Measurements from ENCODE around the gene INPPL1. TPM values are rescaled to one million over a fixed set of nuclear protein-coding genes. Genes with fewer than 3 reads are reported as not detected.

INPPL1 gene
- total RNA-seq, 1 experiment from 2014 or later, result 83.9 TPM

GRCh38 chr11:72236774-72237111, 12.2 kb downstream of the INPPL1 start:
- H3K36me3 ChIP-seq (ENCODE audit: insufficient read depth, low read length), result 0 out of 2 replicates have a peak, but pooled peaks cover 8% of the 10 kb centered on the region
- H3K4me3 ChIP-seq (ENCODE audit: low read length), result no peak overlapping the region
- no peak for DNase-seq
- no peaks in the 10 kb centered on the region for H3K79me2 ChIP-seq (ENCODE audit: low read length)
- H4K20me1 ChIP-seq (ENCODE audit: insufficient read depth, low read depth, low read length), result peaks cover 8% of the 10 kb centered on the region; the same call in 1 of the 2 replicates
- H3K27ac ChIP-seq (ENCODE audit: low read length), result no peak overlapping the region
- no peaks in the 10 kb centered on the region for H3K4me1 ChIP-seq (ENCODE audit: low read length)
- no peaks in the 10 kb centered on the region for H3K9me2 ChIP-seq (replicated peaks; ENCODE audit: insufficient read depth, low read length)
- no peak overlapping the region for H2AFZ ChIP-seq (ENCODE audit: low read length)
- H3K27me3 ChIP-seq (ENCODE audit: low read length), result no peaks in the 10 kb centered on the region
- no peak overlapping the region for H3K4me2 ChIP-seq (ENCODE audit: low read depth, low read length, poor library complexity, severe bottlenecking)
- H3K9me3 ChIP-seq (ENCODE audit: low read length), result no peaks in the 10 kb centered on the region
- H3K9ac ChIP-seq (ENCODE audit: low read length), result no peak overlapping the region

GRCh38 chr11:72237112-72237931, 12.8 kb downstream of the INPPL1 start:
- DNase-seq, result no peak
- Histone ChIP-seq H3K79me2 (ENCODE audit: low read length) (no peaks in the 10 kb centered on the region), H2AFZ (ENCODE audit: low read length) (no peak overlapping the region), H3K9ac (ENCODE audit: low read length) (no peak overlapping the region), H3K4me3 (ENCODE audit: low read length) (no peak overlapping the region), H3K4me1 (ENCODE audit: low read length) (no peaks in the 10 kb centered on the region), H3K27me3 (ENCODE audit: low read length) (no peaks in the 10 kb centered on the region), H3K9me2 (replicated peaks; ENCODE audit: insufficient read depth, low read length) (no peaks in the 10 kb centered on the region), H3K36me3 (ENCODE audit: insufficient read depth, low read length) (0 out of 2 replicates have a peak, but pooled peaks cover 5% of the 10 kb centered on the region), H3K4me2 (ENCODE audit: low read depth, low read length, poor library complexity, severe bottlenecking) (no peak overlapping the region), H3K9me3 (ENCODE audit: low read length) (no peaks in the 10 kb centered on the region), H4K20me1 (ENCODE audit: insufficient read depth, low read depth, low read length) (peaks cover 8% of the 10 kb centered on the region; the same call in 1 of the 2 replicates), H3K27ac (ENCODE audit: low read length) (no peak overlapping the region)

GRCh38 chr11:72238040-72238450, 13.5 kb downstream of the INPPL1 start:
- H3K27ac ChIP-seq (ENCODE audit: low read length), result no peak overlapping the region
- H3K36me3 ChIP-seq (ENCODE audit: insufficient read depth, low read length), result 0 out of 2 replicates have a peak, but pooled peaks cover 5% of the 10 kb centered on the region
- no peak overlapping the region for H2AFZ ChIP-seq (ENCODE audit: low read length)
- no peaks in the 10 kb centered on the region for H3K4me1 ChIP-seq (ENCODE audit: low read length)
- DNase-seq, result peak; percentile 90
- H3K27me3 ChIP-seq (ENCODE audit: low read length), result no peaks in the 10 kb centered on the region
- H3K9ac ChIP-seq (ENCODE audit: low read length), result no peak overlapping the region
- no peaks in the 10 kb centered on the region for H3K9me2 ChIP-seq (replicated peaks; ENCODE audit: insufficient read depth, low read length)
- no peaks in the 10 kb centered on the region for H3K9me3 ChIP-seq (ENCODE audit: low read length)
- no peak overlapping the region for H3K4me3 ChIP-seq (ENCODE audit: low read length)
- no peak overlapping the region for H3K4me2 ChIP-seq (ENCODE audit: low read depth, low read length, poor library complexity, severe bottlenecking)
- no peaks in the 10 kb centered on the region for H3K79me2 ChIP-seq (ENCODE audit: low read length)
- peaks cover 8% of the 10 kb centered on the region; the same call in 1 of the 2 replicates for H4K20me1 ChIP-seq (ENCODE audit: insufficient read depth, low read depth, low read length)

DNA sequence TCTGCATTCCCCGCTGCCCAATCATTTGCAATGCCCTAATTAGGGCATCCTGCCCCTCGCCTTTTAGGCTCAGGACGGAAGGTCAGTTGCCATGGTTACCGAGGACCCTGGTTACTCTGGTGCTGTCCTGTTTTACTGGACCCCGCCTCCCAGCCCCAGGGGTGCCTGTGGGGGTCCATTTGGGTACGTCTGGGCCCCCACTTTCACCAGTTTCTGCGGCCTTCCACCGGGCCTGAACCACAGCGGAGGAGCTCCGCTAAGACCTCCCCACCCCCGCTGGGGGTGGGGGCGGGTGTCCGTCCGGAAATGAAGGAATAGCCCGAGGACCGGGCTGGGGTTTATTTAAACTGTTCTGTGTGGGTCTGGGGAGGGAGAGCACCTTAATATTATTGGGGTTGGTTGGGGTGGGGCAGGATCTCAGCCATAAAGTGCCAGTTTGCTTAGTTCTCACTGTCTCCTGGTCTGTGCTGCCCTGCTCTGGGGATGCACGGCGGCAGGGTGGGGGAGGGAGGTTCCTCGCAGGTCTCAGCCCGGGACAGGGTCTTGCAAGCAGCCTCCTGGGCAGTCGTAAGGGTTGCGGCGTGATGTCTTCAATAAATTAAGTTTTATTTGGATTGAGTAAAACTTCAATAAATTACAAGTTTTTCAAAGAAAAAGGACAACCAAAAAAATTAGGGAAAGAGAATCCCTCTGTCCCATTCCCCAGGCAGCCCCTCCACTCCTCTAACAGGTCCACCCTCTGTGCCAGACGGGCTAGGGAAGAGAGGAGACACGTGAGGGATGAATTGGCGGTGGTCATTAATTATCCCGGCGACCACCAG, 14.1 kb downstream of the INPPL1 start:
- no peaks in the 10 kb centered on the region for H3K4me1 ChIP-seq (ENCODE audit: low read length)
- H3K9me2 ChIP-seq (replicated peaks; ENCODE audit: insufficient read depth, low read length), result no peaks in the 10 kb centered on the region
- no peaks in the 10 kb centered on the region for H3K9me3 ChIP-seq (ENCODE audit: low read length)
- H3K36me3 ChIP-seq (ENCODE audit: insufficient read depth, low read length), result 0 out of 2 replicates have a peak, but pooled peaks cover 5% of the 10 kb centered on the region
- H2AFZ ChIP-seq (ENCODE audit: low read length), result no peak overlapping the region
- H3K27me3 ChIP-seq (ENCODE audit: low read length), result no peaks in the 10 kb centered on the region
- H3K27ac ChIP-seq (ENCODE audit: low read length), result no peak overlapping the region
- H3K4me3 ChIP-seq (ENCODE audit: low read length), result no peak overlapping the region
- no peaks in the 10 kb centered on the region for H3K79me2 ChIP-seq (ENCODE audit: low read length)
- no peak overlapping the region for H3K4me2 ChIP-seq (ENCODE audit: low read depth, low read length, poor library complexity, severe bottlenecking)
- H3K9ac ChIP-seq (ENCODE audit: low read length), result no peak overlapping the region
- no peak for DNase-seq
- peaks cover 8% of the 10 kb centered on the region; the same call in 1 of the 2 replicates for H4K20me1 ChIP-seq (ENCODE audit: insufficient read depth, low read depth, low read length)

GRCh38 chr11:72239313-72239848, 14.8 kb downstream of the INPPL1 start:
- Histone ChIP-seq H3K4me3 (ENCODE audit: low read length) (no peak overlapping the region), H3K27me3 (ENCODE audit: low read length) (no peaks in the 10 kb centered on the region), H3K4me2 (ENCODE audit: low read depth, low read length, poor library complexity, severe bottlenecking) (no peak overlapping the region), H3K9ac (ENCODE audit: low read length) (no peak overlapping the region), H3K4me1 (ENCODE audit: low read length) (no peaks in the 10 kb centered on the region), H3K9me2 (replicated peaks; ENCODE audit: insufficient read depth, low read length) (no peaks in the 10 kb centered on the region), H3K36me3 (ENCODE audit: insufficient read depth, low read length) (0 out of 2 replicates have a peak, but pooled peaks cover 5% of the 10 kb centered on the region), H2AFZ (ENCODE audit: low read length) (no peak overlapping the region), H4K20me1 (ENCODE audit: insufficient read depth, low read depth, low read length) (peaks cover 8% of the 10 kb centered on the region; the same call in 1 of the 2 replicates), H3K9me3 (ENCODE audit: low read length) (no peaks in the 10 kb centered on the region), H3K27ac (ENCODE audit: low read length) (no peak overlapping the region), H3K79me2 (ENCODE audit: low read length) (no peaks in the 10 kb centered on the region)
- DNase-seq, result peak; percentile 54

- Histone ChIP-seq H3K9me3 (ENCODE audit: low read length) (no peaks in the 10 kb centered on the region), H3K79me2 (ENCODE audit: low read length) (no peaks in the 10 kb centered on the region), H3K4me2 (ENCODE audit: low read depth, low read length, poor library complexity, severe bottlenecking) (no peak overlapping the region), H3K9ac (ENCODE audit: low read length) (no peak overlapping the region), H4K20me1 (ENCODE audit: insufficient read depth, low read depth, low read length) (peaks cover 8% of the 10 kb centered on the region; the same call in 1 of the 2 replicates), H3K27ac (ENCODE audit: low read length) (no peak overlapping the region), H3K27me3 (ENCODE audit: low read length) (no peaks in the 10 kb centered on the region), H3K36me3 (ENCODE audit: insufficient read depth, low read length) (0 out of 2 replicates have a peak, but pooled peaks cover 5% of the 10 kb centered on the region), H2AFZ (ENCODE audit: low read length) (no peak overlapping the region), H3K4me3 (ENCODE audit: low read length) (no peak overlapping the region), H3K9me2 (replicated peaks; ENCODE audit: insufficient read depth, low read length) (no peaks in the 10 kb centered on the region), H3K4me1 (ENCODE audit: low read length) (no peaks in the 10 kb centered on the region)
- no peak for DNase-seq
These were observed 15.4 kb downstream of the INPPL1 start for GRCh38 chr11:72239849-72240460.

DNA sequence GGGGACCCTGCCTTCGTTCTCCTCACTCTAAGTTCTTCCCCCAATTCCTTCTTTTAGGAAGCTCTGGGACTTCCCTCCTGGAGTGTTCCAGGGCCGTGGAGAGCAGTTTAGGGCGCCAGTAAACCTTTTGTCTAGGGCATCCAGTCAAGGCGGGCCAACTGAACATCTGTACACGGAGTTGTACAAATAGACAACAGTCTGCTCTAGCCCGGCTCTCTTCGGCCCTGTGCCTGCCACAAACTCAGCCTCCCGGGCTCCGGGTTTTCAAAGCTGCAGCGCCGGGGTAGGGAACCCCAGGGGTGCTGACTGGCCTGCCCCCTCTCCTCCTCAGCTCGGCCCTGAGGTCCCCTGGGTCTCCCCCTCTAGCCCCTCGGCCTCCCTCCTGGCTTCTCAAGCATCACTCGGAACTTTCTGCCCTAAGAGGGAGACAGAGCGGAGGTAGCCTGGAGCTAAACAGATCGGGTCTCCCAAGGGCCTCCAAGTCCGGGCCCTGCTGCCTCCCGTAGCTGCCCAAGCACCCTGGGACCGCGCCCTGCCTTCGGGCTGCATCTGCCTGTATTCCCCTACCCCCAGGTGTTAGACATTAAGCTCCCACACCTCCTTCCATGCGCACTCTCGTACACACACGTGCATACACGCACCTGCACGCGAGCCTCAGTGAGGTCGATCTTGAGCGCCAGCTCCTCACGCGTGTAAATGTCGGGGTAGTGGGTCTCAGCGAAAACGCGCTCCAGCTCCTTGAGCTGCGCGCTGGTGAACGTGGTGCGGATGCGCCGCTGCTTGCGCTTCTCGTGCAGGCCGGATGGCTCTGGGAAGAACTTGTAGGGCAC, 16.1 kb downstream of the INPPL1 start:
- Histone ChIP-seq H3K4me1 (ENCODE audit: low read length) (no peaks in the 10 kb centered on the region), H3K4me3 (ENCODE audit: low read length) (no peak overlapping the region)

More for the DNA sequence above, 16.1 kb downstream of the INPPL1 start:
- DNase-seq, result peak; percentile 59
- H3K4me2 ChIP-seq (ENCODE audit: low read depth, low read length, poor library complexity, severe bottlenecking), result no peak overlapping the region
- no peak overlapping the region for H2AFZ ChIP-seq (ENCODE audit: low read length)
- no peaks in the 10 kb centered on the region for H3K79me2 ChIP-seq (ENCODE audit: low read length)
- no peaks in the 10 kb centered on the region for H3K27me3 ChIP-seq (ENCODE audit: low read length)
- H3K9me2 ChIP-seq (replicated peaks; ENCODE audit: insufficient read depth, low read length), result no peaks in the 10 kb centered on the region
- H4K20me1 ChIP-seq (ENCODE audit: insufficient read depth, low read depth, low read length), result peaks cover 8% of the 10 kb centered on the region; the same call in 1 of the 2 replicates
- H3K9me3 ChIP-seq (ENCODE audit: low read length), result no peaks in the 10 kb centered on the region
- H3K9ac ChIP-seq (ENCODE audit: low read length), result no peak overlapping the region
- 0 out of 2 replicates have a peak, but pooled peaks cover 5% of the 10 kb centered on the region for H3K36me3 ChIP-seq (ENCODE audit: insufficient read depth, low read length)
- H3K27ac ChIP-seq (ENCODE audit: low read length), result no peak overlapping the region

Data from Karpas-422 (cell line).